ENCODE data around the gene HSD17B14.

DNA sequence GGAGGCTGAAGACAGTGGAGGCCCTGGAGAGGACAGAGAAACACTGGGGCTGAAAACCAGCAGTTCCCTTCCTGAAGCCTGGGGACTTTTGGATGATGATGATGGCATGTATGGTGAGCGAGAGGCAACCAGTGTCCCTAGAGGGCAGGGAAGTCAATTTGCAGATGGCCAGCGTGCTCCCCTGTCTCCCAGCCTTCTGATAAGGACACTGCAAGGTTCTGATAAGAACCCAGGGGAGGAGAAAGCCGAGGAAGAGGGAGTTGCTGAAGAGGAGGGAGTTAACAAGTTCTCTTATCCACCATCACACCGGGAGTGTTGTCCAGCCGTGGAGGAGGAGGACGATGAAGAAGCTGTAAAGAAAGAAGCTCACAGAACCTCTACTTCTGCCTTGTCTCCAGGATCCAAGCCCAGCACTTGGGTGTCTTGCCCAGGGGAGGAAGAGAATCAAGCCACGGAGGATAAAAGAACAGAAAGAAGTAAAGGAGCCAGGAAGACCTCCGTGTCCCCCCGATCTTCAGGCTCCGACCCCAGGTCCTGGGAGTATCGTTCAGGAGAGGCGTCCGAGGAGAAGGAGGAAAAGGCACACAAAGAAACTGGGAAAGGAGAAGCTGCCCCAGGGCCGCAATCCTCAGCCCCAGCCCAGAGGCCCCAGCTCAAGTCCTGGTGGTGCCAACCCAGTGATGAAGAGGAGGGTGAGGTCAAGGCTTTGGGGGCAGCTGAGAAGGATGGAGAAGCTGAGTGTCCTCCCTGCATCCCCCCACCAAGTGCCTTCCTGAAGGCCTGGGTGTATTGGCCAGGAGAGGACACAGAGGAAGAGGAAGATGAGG, 37.4 kb upstream of the HSD17B14 start:
- TF ChIP-seq, protein P1, sequence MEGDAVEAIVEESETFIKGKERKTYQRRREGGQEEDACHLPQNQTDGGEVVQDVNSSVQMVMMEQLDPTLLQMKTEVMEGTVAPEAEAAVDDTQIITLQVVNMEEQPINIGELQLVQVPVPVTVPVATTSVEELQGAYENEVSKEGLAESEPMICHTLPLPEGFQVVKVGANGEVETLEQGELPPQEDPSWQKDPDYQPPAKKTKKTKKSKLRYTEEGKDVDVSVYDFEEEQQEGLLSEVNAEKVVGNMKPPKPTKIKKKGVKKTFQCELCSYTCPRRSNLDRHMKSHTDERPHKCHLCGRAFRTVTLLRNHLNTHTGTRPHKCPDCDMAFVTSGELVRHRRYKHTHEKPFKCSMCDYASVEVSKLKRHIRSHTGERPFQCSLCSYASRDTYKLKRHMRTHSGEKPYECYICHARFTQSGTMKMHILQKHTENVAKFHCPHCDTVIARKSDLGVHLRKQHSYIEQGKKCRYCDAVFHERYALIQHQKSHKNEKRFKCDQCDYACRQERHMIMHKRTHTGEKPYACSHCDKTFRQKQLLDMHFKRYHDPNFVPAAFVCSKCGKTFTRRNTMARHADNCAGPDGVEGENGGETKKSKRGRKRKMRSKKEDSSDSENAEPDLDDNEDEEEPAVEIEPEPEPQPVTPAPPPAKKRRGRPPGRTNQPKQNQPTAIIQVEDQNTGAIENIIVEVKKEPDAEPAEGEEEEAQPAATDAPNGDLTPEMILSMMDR (IDR thresholded peaks at IDR 0.05; ENCODE audit: low read depth, low read length) = no peak
- TF ChIP-seq EZH2phosphoT487 (IDR thresholded peaks at IDR 0.05; ENCODE audit: low read depth) = no peak

Measured in OCI-LY3 (cell line).